Body of pancreas (tissue), 4 donors: Measurements from ENCODE around the gene NRIP3. TPM values are rescaled to one million over a fixed set of nuclear protein-coding genes. Genes with fewer than 3 reads are reported as not detected.

Experiments
- ATAC-seq: fragments of 150-250 bp; one replicate; pipeline ENCODE4 v1.9.1; 2016
- DNase-seq, 4 donors: peaks; one replicate each; pipeline ENCODE4 v3.0.0-alpha.2; 2019
- H3K27ac ChIP-seq, 4 donors: fragments of 200-600 bp; sonication (generic); 1 replicate in 3 of 4; 2 replicates in 1 of 4; pipeline versions ENCODE4 v1.5.1 to v1.6.1; 2016 to 2019; ENCODE audit warnings: mild to moderate bottlenecking in 1 of 4, mixed read lengths in 1 of 4, moderate library complexity in 1 of 4
- H3K27me3 ChIP-seq, 2 donors: fragments of 200-600 bp; sonication (generic); one replicate each; pipeline ENCODE4 v1.6.0; 2016; ENCODE audit warnings: mild to moderate bottlenecking in 1 of 2
- H3K36me3 ChIP-seq, 2 donors: fragments of 200-600 bp; sonication (generic); replicated peaks in 1 of 2; 2 replicates each; pipeline ENCODE4 v1.5.1; 2016; ENCODE audit warnings: low read depth in 2 of 2; ENCODE audit not compliant: insufficient read depth in 1 of 2
- H3K4me1 ChIP-seq: fragments of 200-600 bp; sonication (generic); one replicate; pipeline ENCODE4 v1.6.0; 2016
- H3K4me3 ChIP-seq, 2 donors: fragments of 200-600 bp; sonication (generic); 1 replicate in 1 of 2; 2 replicates in 1 of 2; pipeline ENCODE4 v1.5.1; 2016 to 2019
- H3K9me3 ChIP-seq, 3 donors: fragments of 200-600 bp; sonication (generic); 1 replicate in 2 of 3; 2 replicates in 1 of 3; pipeline ENCODE4 v1.5.1; 2016
- POLR2A ChIP-seq, 3 donors: fragments of 450-650 bp; IDR thresholded peaks; one replicate each; pipeline ENCODE4 v1.6.1; 2016; ENCODE audit warnings: antibody characterized with exemption in 3 of 3, mild to moderate bottlenecking in 2 of 3
- WGBS, 2 donors: methylation state at CpG; one replicate each; pipeline ENCODE4 v1.1.5; 2017; 5-methylcytosine and 5-hydroxymethylcytosine counted together
- intact Hi-C: fragments of 100-400 bp; cut with DNase I; formaldehyde crosslinking; loops from one replicate; pipeline ENCODE4 v1.15.1; 2023
- total RNA-seq, 2 donors: library from RNA; depleted of rRNA; stranded (reverse); fragments of >200 nt; gene quantifications; one replicate each; pipeline ENCODE4 v1.1.0, GENCODE V29; 2016
- TF ChIP-seq, protein P1 (sequence below), 7 experiments: fragments of 450-650 bp in 4 of 7; fragments of 200-600 bp in 3 of 7; sonication (generic) in 3 of 7; IDR thresholded peaks; one replicate each; pipeline ENCODE4 v1.5.1; 2016 to 2019; ENCODE audit warnings: antibody characterized with exemption in 7 of 7

The NRIP3 gene
- total RNA-seq, 2 donors from 2014 or later, result 2.1 TPM; not detected in 1

DNA sequence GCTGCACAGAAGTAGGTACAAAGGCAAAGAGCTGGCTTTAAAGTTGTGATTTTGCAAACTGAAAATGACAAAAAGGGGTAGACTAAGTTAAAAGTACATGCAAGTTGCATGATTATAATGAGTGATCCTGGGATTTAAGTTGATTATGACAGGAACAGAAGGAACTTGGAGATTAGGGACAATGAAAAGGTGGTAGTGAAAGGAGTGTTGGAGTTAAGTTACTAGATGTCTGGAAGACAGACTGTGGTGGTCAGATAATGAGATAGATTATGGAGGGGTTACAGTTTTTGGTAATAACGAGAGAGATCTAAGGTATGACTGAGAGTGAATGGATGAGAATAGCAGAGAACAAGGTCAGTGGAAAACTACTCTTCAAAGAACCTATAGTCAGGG lies 31.9 kb downstream of the NRIP3 start:
- no peak for TF ChIP-seq POLR2A (IDR thresholded peaks at IDR 0.05)
- TF ChIP-seq, protein P1, sequence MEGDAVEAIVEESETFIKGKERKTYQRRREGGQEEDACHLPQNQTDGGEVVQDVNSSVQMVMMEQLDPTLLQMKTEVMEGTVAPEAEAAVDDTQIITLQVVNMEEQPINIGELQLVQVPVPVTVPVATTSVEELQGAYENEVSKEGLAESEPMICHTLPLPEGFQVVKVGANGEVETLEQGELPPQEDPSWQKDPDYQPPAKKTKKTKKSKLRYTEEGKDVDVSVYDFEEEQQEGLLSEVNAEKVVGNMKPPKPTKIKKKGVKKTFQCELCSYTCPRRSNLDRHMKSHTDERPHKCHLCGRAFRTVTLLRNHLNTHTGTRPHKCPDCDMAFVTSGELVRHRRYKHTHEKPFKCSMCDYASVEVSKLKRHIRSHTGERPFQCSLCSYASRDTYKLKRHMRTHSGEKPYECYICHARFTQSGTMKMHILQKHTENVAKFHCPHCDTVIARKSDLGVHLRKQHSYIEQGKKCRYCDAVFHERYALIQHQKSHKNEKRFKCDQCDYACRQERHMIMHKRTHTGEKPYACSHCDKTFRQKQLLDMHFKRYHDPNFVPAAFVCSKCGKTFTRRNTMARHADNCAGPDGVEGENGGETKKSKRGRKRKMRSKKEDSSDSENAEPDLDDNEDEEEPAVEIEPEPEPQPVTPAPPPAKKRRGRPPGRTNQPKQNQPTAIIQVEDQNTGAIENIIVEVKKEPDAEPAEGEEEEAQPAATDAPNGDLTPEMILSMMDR (IDR thresholded peaks at IDR 0.05), result no peak
- Histone ChIP-seq H3K27me3 (no peaks in the 10 kb centered on the region), H3K4me3 (no peak overlapping the region), H3K36me3 (no peaks in the 10 kb centered on the region), H3K27ac (no peak overlapping the region), H3K9me3 (no peaks in the 10 kb centered on the region), H3K4me1 (no peaks in the 10 kb centered on the region)
- intact Hi-C loops, result no loop called here
- 65 to 74% methylated on average over 1 of the region's 1 CpG for WGBS, 2 donors
- DNase-seq (no peak), ATAC-seq (no peak)

GRCh38 chr11:8971196-8971923 lies 32.4 kb downstream of the NRIP3 start:
- H3K27ac ChIP-seq, result no peak overlapping the region
- no peaks in the 10 kb centered on the region for H3K9me3 ChIP-seq
- intact Hi-C loops, result no loop called here
- no peak for DNase-seq
- H3K36me3 ChIP-seq, result no peaks in the 10 kb centered on the region
- no peak for TF ChIP-seq POLR2A (IDR thresholded peaks at IDR 0.05)
- TF ChIP-seq, protein P1 (IDR thresholded peaks at IDR 0.05), result no peak
- no peaks in the 10 kb centered on the region for H3K27me3 ChIP-seq
- WGBS, 2 donors, result 77 to 79% methylated on average over 2 of the region's 2 CpGs
- ATAC-seq, result no peak
- H3K4me3 ChIP-seq, result no peak overlapping the region
- no peaks in the 10 kb centered on the region for H3K4me1 ChIP-seq

DNA sequence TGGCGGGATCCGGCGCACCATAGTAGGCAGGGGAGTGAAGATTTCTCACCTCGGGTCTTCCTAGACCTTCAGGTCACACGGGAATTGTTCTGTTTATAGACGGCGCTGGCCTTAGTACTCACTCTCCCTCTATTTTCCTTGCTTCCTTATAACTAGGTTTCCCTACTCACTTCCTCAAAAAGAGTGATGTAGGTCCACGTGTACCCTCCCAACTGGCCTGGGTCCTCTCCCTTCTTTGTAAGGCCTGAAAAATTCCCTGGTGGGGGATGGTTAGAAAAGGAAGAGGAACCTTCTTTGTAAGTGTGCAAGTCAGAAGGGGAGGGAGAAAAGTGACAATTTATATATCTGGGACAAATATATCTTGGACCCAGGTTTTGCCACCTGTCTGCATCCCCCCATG lies 36.6 kb downstream of the NRIP3 start:
- intact Hi-C loops, result no loop called here
- Histone ChIP-seq H3K27ac (no peak overlapping the region), H3K4me1 (peaks cover 23% of the 10 kb centered on the region), H3K9me3 (no peaks in the 10 kb centered on the region), H3K27me3 (no peaks in the 10 kb centered on the region), H3K4me3 (no peak overlapping the region), H3K36me3 (no peaks in the 10 kb centered on the region)
- TF ChIP-seq, protein P1 (IDR thresholded peaks at IDR 0.05), result no peak
- TF ChIP-seq POLR2A (IDR thresholded peaks at IDR 0.05), result no peak
- ATAC-seq (no peak), DNase-seq (no peak)
- WGBS, 2 donors, result 79 to 80% methylated on average over 8 of the region's 8 CpGs

- DNase-seq (peak; percentile 91 to 93 (median 92)), ATAC-seq (peak; percentile 95)
- TF ChIP-seq POLR2A (IDR thresholded peaks at IDR 0.05), result peak; percentile 90 to 98 (median 97)
- TF ChIP-seq, protein P1 (IDR thresholded peaks at IDR 0.05), result peak in 1 of 7 experiments; percentile 9
- H3K27ac ChIP-seq, result peak within 1 kb of the TSS; percentile 87 to 97 (median 94)
- WGBS, 2 donors, result 0% methylated on average over 66 of the region's 67 CpGs; no CpG with 5 or more reads in 1 of the 2 donors
- no peaks in the 10 kb centered on the region for H3K9me3 ChIP-seq
- peak within 1 kb of the TSS; percentile 47 to 52 for H3K4me3 ChIP-seq
- intact Hi-C loops, result no loop called here
- peaks cover 33% of the 10 kb centered on the region for H3K4me1 ChIP-seq
- no peaks in the 10 kb centered on the region for H3K27me3 ChIP-seq
- no peaks in the 10 kb centered on the region for H3K36me3 ChIP-seq
Observed at GRCh38 chr11:8964324-8965320, 39.2 kb downstream of the NRIP3 start, which contains the start of gene TMEM9B. Gene TMEM9B, minus strand, starts transcription at chr11:8964442. Its CDS starts 129 bp downstream, at chr11:8964313.
